ENCODE results near the gene PRDM1. TPM values are rescaled to one million over a fixed set of nuclear protein-coding genes. Genes with fewer than 3 reads are reported as not detected.

The PRDM1 gene
- total RNA-seq, 1 donor from 2014 or later = 1.6 TPM

- Histone ChIP-seq H3K9me3 (ENCODE audit: control insufficient read depth in 3 of 3, low read length in 3 of 3) (no peaks in the 10 kb centered on the region), H3K36me3 (ENCODE audit: control insufficient read depth in 3 of 3, insufficient read depth in 3 of 3, low read length in 3 of 3) (no peaks in the 10 kb centered on the region), H3K27ac (ENCODE audit: low read depth, low read length) (no peak overlapping the region), H3K4me1 (ENCODE audit: control insufficient read depth in 3 of 3, insufficient read depth in 3 of 3, low read length in 3 of 3) (no peaks in the 10 kb centered on the region), H3K4me3 (ENCODE audit: low read length in 3 of 3) (no peak overlapping the region), H3K27me3 (ENCODE audit: control insufficient read depth in 3 of 3, insufficient read depth in 3 of 3, low read length in 3 of 3) (no peaks in the 10 kb centered on the region), H3K9ac (ENCODE audit: low read depth in 1 of 3, low read length in 3 of 3) (no peak overlapping the region)
These were observed 32.5 kb upstream of the PRDM1 start for GRCh38 chr6:106053484-106054205.

DNA sequence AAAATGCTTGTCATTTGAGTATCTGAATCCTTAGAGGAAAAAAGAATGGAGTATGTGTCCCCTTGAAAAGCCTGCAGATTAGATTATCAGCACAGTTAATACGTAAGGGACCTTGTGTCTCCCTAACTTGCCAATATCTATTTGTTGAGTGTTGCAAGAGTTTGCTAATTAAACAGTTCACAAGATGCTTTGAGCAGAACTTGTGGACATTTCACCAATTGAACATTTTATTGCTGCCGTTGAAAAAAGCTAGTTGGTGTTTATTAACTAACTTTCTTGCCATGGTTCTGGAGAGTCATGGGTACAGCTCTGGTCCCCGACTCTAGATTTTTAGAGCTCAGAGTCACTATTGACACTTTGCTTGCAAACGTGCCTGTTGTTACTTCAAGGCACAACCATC, 30.6 kb upstream of the PRDM1 start:
- Histone ChIP-seq H3K27me3 (ENCODE audit: control insufficient read depth in 3 of 3, insufficient read depth in 3 of 3, low read length in 3 of 3) (no peaks in the 10 kb centered on the region), H3K27ac (ENCODE audit: low read depth, low read length) (no peak overlapping the region), H3K36me3 (ENCODE audit: control insufficient read depth in 3 of 3, insufficient read depth in 3 of 3, low read length in 3 of 3) (no peaks in the 10 kb centered on the region), H3K9ac (ENCODE audit: low read depth in 1 of 3, low read length in 3 of 3) (no peak overlapping the region), H3K4me3 (ENCODE audit: low read length in 3 of 3) (no peak overlapping the region), H3K9me3 (ENCODE audit: control insufficient read depth in 3 of 3, low read length in 3 of 3) (no peaks in the 10 kb centered on the region), H3K4me1 (ENCODE audit: control insufficient read depth in 3 of 3, insufficient read depth in 3 of 3, low read length in 3 of 3) (no peaks in the 10 kb centered on the region)

DNA sequence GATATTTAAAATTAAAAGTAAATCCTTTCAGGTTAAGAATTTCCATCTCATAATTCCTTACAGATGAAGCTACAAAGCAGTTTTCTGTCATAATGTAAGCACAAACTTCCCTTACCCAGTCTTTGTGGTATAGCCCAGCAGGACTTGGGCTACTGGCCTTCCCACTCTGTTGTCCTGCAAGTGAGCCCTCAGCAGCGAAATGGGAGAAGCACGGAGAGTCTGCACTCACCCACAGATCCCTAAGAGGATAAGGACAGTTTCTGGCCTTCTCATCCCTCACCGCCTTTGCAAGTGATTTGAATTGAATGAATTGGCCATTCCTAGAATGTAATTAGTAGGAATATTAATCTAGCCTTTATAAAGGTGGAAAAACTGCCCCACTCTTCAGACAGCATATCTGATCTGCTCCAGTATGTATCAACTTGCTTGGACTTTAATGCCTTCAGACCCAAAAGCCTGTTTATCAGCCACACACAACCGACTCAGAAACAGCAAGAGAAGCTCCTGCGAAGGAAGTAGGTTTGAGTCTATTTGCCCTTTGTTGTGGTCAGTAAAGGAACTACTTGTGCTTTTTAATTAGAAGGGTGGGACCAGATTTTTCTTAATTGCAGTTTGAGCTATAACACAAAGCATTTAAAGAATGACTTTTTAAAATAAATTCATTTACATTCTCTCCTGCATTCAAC, 29.9 kb upstream of the PRDM1 start:
- Histone ChIP-seq H3K4me1 (ENCODE audit: control insufficient read depth in 3 of 3, insufficient read depth in 3 of 3, low read length in 3 of 3) (no peaks in the 10 kb centered on the region), H3K36me3 (ENCODE audit: control insufficient read depth in 3 of 3, insufficient read depth in 3 of 3, low read length in 3 of 3) (no peaks in the 10 kb centered on the region), H3K27me3 (ENCODE audit: control insufficient read depth in 3 of 3, insufficient read depth in 3 of 3, low read length in 3 of 3) (no peaks in the 10 kb centered on the region), H3K27ac (ENCODE audit: low read depth, low read length) (no peak overlapping the region), H3K9me3 (ENCODE audit: control insufficient read depth in 3 of 3, low read length in 3 of 3) (no peaks in the 10 kb centered on the region), H3K4me3 (ENCODE audit: low read length in 3 of 3) (no peak overlapping the region), H3K9ac (ENCODE audit: low read depth in 1 of 3, low read length in 3 of 3) (no peak overlapping the region)

- Histone ChIP-seq H3K27me3 (ENCODE audit: control insufficient read depth in 3 of 3, insufficient read depth in 3 of 3, low read length in 3 of 3) (no peaks in the 10 kb centered on the region), H3K4me3 (ENCODE audit: low read length in 3 of 3) (no peak overlapping the region), H3K4me1 (ENCODE audit: control insufficient read depth in 3 of 3, insufficient read depth in 3 of 3, low read length in 3 of 3) (no peaks in the 10 kb centered on the region), H3K36me3 (ENCODE audit: control insufficient read depth in 3 of 3, insufficient read depth in 3 of 3, low read length in 3 of 3) (no peaks in the 10 kb centered on the region), H3K27ac (ENCODE audit: low read depth, low read length) (no peak overlapping the region), H3K9ac (ENCODE audit: low read depth in 1 of 3, low read length in 3 of 3) (no peak overlapping the region), H3K9me3 (ENCODE audit: control insufficient read depth in 3 of 3, low read length in 3 of 3) (no peaks in the 10 kb centered on the region)
These were observed 29.3 kb upstream of the PRDM1 start for GRCh38 chr6:106056746-106057390.

- no peaks in the 10 kb centered on the region for H3K27me3 ChIP-seq (ENCODE audit: control insufficient read depth in 3 of 3, insufficient read depth in 3 of 3, low read length in 3 of 3)
- no peak overlapping the region for H3K9ac ChIP-seq (ENCODE audit: low read depth in 1 of 3, low read length in 3 of 3)
- H3K27ac ChIP-seq (ENCODE audit: low read depth, low read length) = no peak overlapping the region
- H3K36me3 ChIP-seq (ENCODE audit: control insufficient read depth in 3 of 3, insufficient read depth in 3 of 3, low read length in 3 of 3) = no peaks in the 10 kb centered on the region
- no peaks in the 10 kb centered on the region for H3K9me3 ChIP-seq (ENCODE audit: control insufficient read depth in 3 of 3, low read length in 3 of 3)
- H3K4me1 ChIP-seq (ENCODE audit: control insufficient read depth in 3 of 3, insufficient read depth in 3 of 3, low read length in 3 of 3) = no peaks in the 10 kb centered on the region
- H3K4me3 ChIP-seq (ENCODE audit: low read length in 3 of 3) = no peak overlapping the region
These were observed 26.8 kb upstream of the PRDM1 start for GRCh38 chr6:106059331-106059730.

GRCh38 chr6:106060167-106060566, 26.0 kb upstream of the PRDM1 start:
- Histone ChIP-seq H3K36me3 (ENCODE audit: control insufficient read depth in 3 of 3, insufficient read depth in 3 of 3, low read length in 3 of 3) (no peaks in the 10 kb centered on the region), H3K4me1 (ENCODE audit: control insufficient read depth in 3 of 3, insufficient read depth in 3 of 3, low read length in 3 of 3) (no peaks in the 10 kb centered on the region), H3K4me3 (ENCODE audit: low read length in 3 of 3) (no peak overlapping the region), H3K27ac (ENCODE audit: low read depth, low read length) (no peak overlapping the region), H3K9ac (ENCODE audit: low read depth in 1 of 3, low read length in 3 of 3) (no peak overlapping the region), H3K27me3 (ENCODE audit: control insufficient read depth in 3 of 3, insufficient read depth in 3 of 3, low read length in 3 of 3) (no peaks in the 10 kb centered on the region), H3K9me3 (ENCODE audit: control insufficient read depth in 3 of 3, low read length in 3 of 3) (no peaks in the 10 kb centered on the region)

GRCh38 chr6:106063448-106063850, 22.7 kb upstream of the PRDM1 start:
- H3K9me3 ChIP-seq (ENCODE audit: control insufficient read depth in 3 of 3, low read length in 3 of 3) = no peaks in the 10 kb centered on the region
- no peak overlapping the region for H3K9ac ChIP-seq (ENCODE audit: low read depth in 1 of 3, low read length in 3 of 3)
- no peak overlapping the region for H3K27ac ChIP-seq (ENCODE audit: low read depth, low read length)
- H3K27me3 ChIP-seq (ENCODE audit: control insufficient read depth in 3 of 3, insufficient read depth in 3 of 3, low read length in 3 of 3) = no peaks in the 10 kb centered on the region
- H3K4me3 ChIP-seq (ENCODE audit: low read length in 3 of 3) = no peak overlapping the region
- no peaks in the 10 kb centered on the region for H3K4me1 ChIP-seq (ENCODE audit: control insufficient read depth in 3 of 3, insufficient read depth in 3 of 3, low read length in 3 of 3)
- no peaks in the 10 kb centered on the region for H3K36me3 ChIP-seq (ENCODE audit: control insufficient read depth in 3 of 3, insufficient read depth in 3 of 3, low read length in 3 of 3)

DNA sequence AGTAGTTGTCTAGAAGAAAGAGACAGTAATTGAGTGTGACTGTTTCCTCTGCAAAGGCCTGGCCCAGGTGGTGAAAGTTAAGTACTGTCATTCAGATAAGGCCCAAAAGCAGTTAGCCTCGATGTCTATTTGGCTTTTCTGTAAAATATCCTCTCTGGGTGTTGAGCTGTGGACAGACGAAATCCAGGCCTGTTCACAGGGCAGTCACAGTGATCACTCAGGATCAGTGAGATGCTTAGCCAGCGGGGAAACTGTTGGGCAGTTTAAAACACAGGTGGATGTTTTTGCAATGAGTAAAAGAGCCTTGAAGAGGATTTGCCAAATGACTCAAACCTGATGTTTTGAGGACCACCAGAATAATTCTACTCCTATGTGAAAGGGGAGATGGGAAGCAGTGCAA, 22.0 kb upstream of the PRDM1 start:
- Histone ChIP-seq H3K4me1 (ENCODE audit: control insufficient read depth in 3 of 3, insufficient read depth in 3 of 3, low read length in 3 of 3) (no peaks in the 10 kb centered on the region), H3K27me3 (ENCODE audit: control insufficient read depth in 3 of 3, insufficient read depth in 3 of 3, low read length in 3 of 3) (peaks cover 0 to 4% (median 0%) of the 10 kb centered on the region in 3 donors), H3K27ac (ENCODE audit: low read depth, low read length) (no peak overlapping the region), H3K9me3 (ENCODE audit: control insufficient read depth in 3 of 3, low read length in 3 of 3) (no peaks in the 10 kb centered on the region), H3K36me3 (ENCODE audit: control insufficient read depth in 3 of 3, insufficient read depth in 3 of 3, low read length in 3 of 3) (no peaks in the 10 kb centered on the region), H3K4me3 (ENCODE audit: low read length in 3 of 3) (no peak overlapping the region), H3K9ac (ENCODE audit: low read depth in 1 of 3, low read length in 3 of 3) (no peak overlapping the region)

GRCh38 chr6:106064756-106065155, 21.4 kb upstream of the PRDM1 start:
- peaks cover 0 to 4% (median 0%) of the 10 kb centered on the region in 3 donors for H3K27me3 ChIP-seq (ENCODE audit: control insufficient read depth in 3 of 3, insufficient read depth in 3 of 3, low read length in 3 of 3)
- peaks cover 0 to 4% (median 0%) of the 10 kb centered on the region in 3 donors for H3K4me1 ChIP-seq (ENCODE audit: control insufficient read depth in 3 of 3, insufficient read depth in 3 of 3, low read length in 3 of 3)
- no peaks in the 10 kb centered on the region for H3K9me3 ChIP-seq (ENCODE audit: control insufficient read depth in 3 of 3, low read length in 3 of 3)
- no peak overlapping the region for H3K9ac ChIP-seq (ENCODE audit: low read depth in 1 of 3, low read length in 3 of 3)
- H3K4me3 ChIP-seq (ENCODE audit: low read length in 3 of 3) = no peak overlapping the region
- H3K36me3 ChIP-seq (ENCODE audit: control insufficient read depth in 3 of 3, insufficient read depth in 3 of 3, low read length in 3 of 3) = no peaks in the 10 kb centered on the region
- H3K27ac ChIP-seq (ENCODE audit: low read depth, low read length) = no peak overlapping the region

- Histone ChIP-seq H3K36me3 (ENCODE audit: control insufficient read depth in 3 of 3, insufficient read depth in 3 of 3, low read length in 3 of 3) (no peaks in the 10 kb centered on the region), H3K9me3 (ENCODE audit: control insufficient read depth in 3 of 3, low read length in 3 of 3) (no peaks in the 10 kb centered on the region), H3K27ac (ENCODE audit: low read depth, low read length) (no peak overlapping the region), H3K4me3 (ENCODE audit: low read length in 3 of 3) (no peak overlapping the region), H3K4me1 (ENCODE audit: control insufficient read depth in 3 of 3, insufficient read depth in 3 of 3, low read length in 3 of 3) (peaks cover 0 to 4% (median 0%) of the 10 kb centered on the region in 3 donors), H3K9ac (ENCODE audit: low read depth in 1 of 3, low read length in 3 of 3) (no peak overlapping the region), H3K27me3 (ENCODE audit: control insufficient read depth in 3 of 3, insufficient read depth in 3 of 3, low read length in 3 of 3) (peaks cover 0 to 4% (median 0%) of the 10 kb centered on the region in 3 donors)
These were observed 19.1 kb upstream of the PRDM1 start for GRCh38 chr6:106066989-106067388.
